HCT116 (cell line): ENCODE results near the gene MZT2B. TPM values are rescaled to one million over a fixed set of nuclear protein-coding genes. Genes with fewer than 3 reads are reported as not detected.
"Not testable (repeated sequence)": the region's sequence is repeated elsewhere in the genome, so short reads cannot be mapped to it uniquely, and the experiment has no call there.

Experiments
- ATAC-seq: fragments of 200-7000 bp; cut with Tn5 transposase; 2 replicates; pipeline ENCODE4 v1.9.1; 2020; ENCODE audit warnings: mild to moderate bottlenecking, moderate library complexity
- BruUV-seq: library from RNA; stranded (reverse); fragments of 400-500 nt; replicated peaks from 2 replicates; lab custom pipeline; 2021; lab: Mats Ljungman, UMichigan
- CTCF ChIA-PET: fragments of 300-600 bp; sonication (Branson Sonifier 250); formaldehyde crosslinking; loops from one replicate; lab custom pipeline; 2021; ENCODE audit warnings: antibody characterized with exemption; lab: Charles Lee
- POLR2A ChIA-PET: fragments of 300-600, 350-600 bp; sonication (Branson Sonifier 250); formaldehyde crosslinking; loops from one replicate; lab custom pipeline; 2021; ENCODE audit warnings: antibody characterized with exemption; lab: Charles Lee
- RAD21 ChIA-PET, 2 experiments: fragments of 300-600 bp; sonication (Branson Sonifier 250); formaldehyde crosslinking; loops; one replicate each; lab custom pipeline; 2023; ENCODE audit warnings: low total read pairs in 2 of 2; ENCODE audit not compliant: uncharacterized antibody in 2 of 2, unreplicated experiment in 2 of 2, low non-redundant PET in 1 of 2; lab: Charles Lee
- DNase-seq: peaks from one replicate; pipeline ENCODE4 v3.0.0-alpha.2; 2010; ENCODE audit warnings: low read depth, low spot score
- H2AFZ ChIP-seq: fragments of 200-600 bp; shearing (Covaris generic), sonication (generic); 2 replicates; pipeline ENCODE4 v1.6.1; 2017; ENCODE audit warnings: low read depth, mixed run types, mixed read lengths, antibody characterized with exemption, low read length; ENCODE audit not compliant: poor library complexity, severe bottlenecking
- H3K27ac ChIP-seq: 2 replicates; pipeline ENCODE4 v1.5.1; 2012; ENCODE audit warnings: low read depth, low read length
- H3K27me3 ChIP-seq: fragments of 200-600 bp; sonication (generic); 2 replicates; pipeline ENCODE4 v1.6.1; 2016; ENCODE audit warnings: mixed run types, low read length, mixed read lengths; ENCODE audit not compliant: insufficient read depth
- H3K36me3 ChIP-seq, 2 experiments: fragments of 200-500 bp in 1 of 2; fragments of 200-600 bp in 1 of 2; sonication (Bioruptor generic) in 1 of 2; sonication (generic) in 1 of 2; 2 replicates each; pipeline versions ENCODE4 v1.5.1 to v1.6.1; 2014 to 2016; ENCODE audit warnings: low read length in 2 of 2, inconsistent platforms in 1 of 2, mixed read lengths in 1 of 2, mixed run types in 1 of 2; ENCODE audit not compliant: insufficient read depth in 2 of 2, control insufficient read depth in 1 of 2
- H3K4me1 ChIP-seq, 2 experiments: fragments of 200-600 bp in 1 of 2; sonication (generic) in 1 of 2; 2 replicates each; pipeline versions ENCODE4 v1.5.1 to v1.6.1; 2012 to 2017; ENCODE audit warnings: low read length in 2 of 2, inconsistent platforms in 1 of 2, mild to moderate bottlenecking in 1 of 2, mixed read lengths in 1 of 2, mixed run types in 1 of 2, moderate library complexity in 1 of 2; ENCODE audit not compliant: insufficient read depth in 2 of 2, control insufficient read depth in 1 of 2
- H3K4me2 ChIP-seq: fragments of 200-600 bp; sonication (generic); 2 replicates; pipeline ENCODE4 v1.6.1; 2017; ENCODE audit warnings: mixed run types, low read length, mixed read lengths
- H3K4me3 ChIP-seq, 2 experiments: fragments of 200-600 bp in 1 of 2; sonication (generic) in 1 of 2; replicated peaks in 1 of 2; 2 replicates each; pipeline ENCODE4 v1.5.1; 2011 to 2016; ENCODE audit warnings: low read length in 2 of 2, control low read depth in 1 of 2, low read depth in 1 of 2, mild to moderate bottlenecking in 1 of 2, mixed read lengths in 1 of 2, mixed run types in 1 of 2
- H3K79me2 ChIP-seq: fragments of 200-600 bp; sonication (generic); 2 replicates; pipeline ENCODE4 v1.6.1; 2017; ENCODE audit warnings: mild to moderate bottlenecking, mixed run types, low read length, moderate library complexity, mixed read lengths; ENCODE audit not compliant: insufficient read depth
- H3K9ac ChIP-seq: fragments of 200-600 bp; sonication (generic); 2 replicates; pipeline ENCODE4 v1.6.1; 2016; ENCODE audit warnings: low read length, mixed read lengths
- H3K9me2 ChIP-seq: fragments of 200-600 bp; sonication (generic), shearing (Covaris generic); 2 replicates; pipeline ENCODE4 v1.6.1; 2017; ENCODE audit warnings: mixed run types, mild to moderate bottlenecking, moderate library complexity; ENCODE audit not compliant: insufficient read depth
- H3K9me3 ChIP-seq, 2 experiments: fragments of 200-500 bp in 1 of 2; fragments of 200-600 bp in 1 of 2; sonication (Bioruptor generic) in 1 of 2; sonication (generic) in 1 of 2; 2 replicates each; pipeline ENCODE4 v1.6.1; 2014 to 2017; ENCODE audit warnings: low read length in 2 of 2, mixed read lengths in 2 of 2, inconsistent platforms in 1 of 2, low read depth in 1 of 2, mild to moderate bottlenecking in 1 of 2, mixed run types in 1 of 2, moderate library complexity in 1 of 2; ENCODE audit not compliant: control insufficient read depth in 1 of 2, insufficient read depth in 1 of 2
- H4K20me1 ChIP-seq: fragments of 200-600 bp; sonication (generic), shearing (Covaris generic); 2 replicates; pipeline ENCODE4 v1.6.1; 2017; ENCODE audit warnings: mixed run types, mild to moderate bottlenecking, moderate library complexity; ENCODE audit not compliant: insufficient read depth
- intact Hi-C: fragments of 100-400 bp; cut with micrococcal nuclease; formaldehyde crosslinking; loops from 2 replicates; pipeline ENCODE4 v1.10.0; 2022
- total RNA-seq: library from RNA; stranded (reverse); gene quantifications from one replicate; pipeline ENCODE4 v1.2.1, GENCODE V29; 2021; ENCODE audit not compliant: unreplicated experiment

The MZT2B gene
- total RNA-seq, 1 experiment from 2014 or later: 334 TPM

DNA sequence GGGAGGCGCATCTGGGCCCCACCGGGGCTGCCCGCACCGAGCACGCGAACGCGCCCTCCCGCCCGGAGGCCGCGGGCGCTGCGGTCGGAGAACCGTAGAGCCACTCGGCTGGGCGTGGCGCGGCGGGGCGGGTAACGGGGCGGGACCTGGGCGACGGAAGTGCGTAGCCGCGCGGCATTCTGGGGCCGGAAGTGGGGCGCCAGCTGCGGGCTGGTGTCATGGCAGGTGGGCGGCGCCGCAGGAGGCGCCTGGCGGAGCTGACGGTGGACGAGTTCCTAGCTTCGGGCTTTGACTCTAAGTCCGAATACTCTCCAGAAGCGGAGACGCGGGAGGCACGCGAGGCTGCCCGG lies 47.1 kb downstream of the MZT2B start:
- RAD21 ChIA-PET, H3K36me3 ChIP-seq, POLR2A ChIA-PET, H2AFZ ChIP-seq, H3K79me2 ChIP-seq, H3K9me3 ChIP-seq, H3K4me2 ChIP-seq, BruUV-seq, H4K20me1 ChIP-seq, H3K4me3 ChIP-seq, DNase-seq, H3K27ac ChIP-seq, H3K9ac ChIP-seq, H3K27me3 ChIP-seq, H3K9me2 ChIP-seq, H3K4me1 ChIP-seq, intact Hi-C loops, CTCF ChIA-PET: not testable (repeated sequence)
- 0 out of 2 replicates have a peak, but pooled peaks have one; percentile 30 for ATAC-seq

DNA sequence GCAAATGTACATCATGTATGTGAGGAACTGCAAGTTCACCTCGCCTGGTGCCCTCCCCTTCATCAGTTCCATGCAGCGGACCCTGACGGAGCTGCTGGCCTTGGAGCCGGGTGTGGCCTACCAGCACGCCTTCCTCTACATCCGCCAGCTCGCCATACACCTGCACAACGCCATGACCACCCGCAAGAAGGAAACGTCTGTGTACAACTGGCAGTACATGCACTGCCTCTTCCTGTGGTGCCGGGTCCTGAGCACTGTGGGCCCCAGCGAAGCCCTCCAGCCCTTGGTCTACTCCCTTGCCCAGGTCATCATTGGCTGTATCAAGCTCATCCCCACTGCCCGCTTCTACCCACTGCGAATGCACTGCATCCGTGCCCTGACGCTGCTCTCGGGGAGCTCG lies 48.3 kb downstream of the MZT2B start:
- BruUV-seq, H4K20me1 ChIP-seq, RAD21 ChIA-PET, POLR2A ChIA-PET, H3K4me2 ChIP-seq, H3K79me2 ChIP-seq, ATAC-seq, H3K36me3 ChIP-seq, H2AFZ ChIP-seq, intact Hi-C loops, H3K27ac ChIP-seq, H3K9me3 ChIP-seq, DNase-seq, H3K9ac ChIP-seq, H3K9me2 ChIP-seq, H3K4me1 ChIP-seq, H3K4me3 ChIP-seq, CTCF ChIA-PET, H3K27me3 ChIP-seq: not testable (repeated sequence)

DNA sequence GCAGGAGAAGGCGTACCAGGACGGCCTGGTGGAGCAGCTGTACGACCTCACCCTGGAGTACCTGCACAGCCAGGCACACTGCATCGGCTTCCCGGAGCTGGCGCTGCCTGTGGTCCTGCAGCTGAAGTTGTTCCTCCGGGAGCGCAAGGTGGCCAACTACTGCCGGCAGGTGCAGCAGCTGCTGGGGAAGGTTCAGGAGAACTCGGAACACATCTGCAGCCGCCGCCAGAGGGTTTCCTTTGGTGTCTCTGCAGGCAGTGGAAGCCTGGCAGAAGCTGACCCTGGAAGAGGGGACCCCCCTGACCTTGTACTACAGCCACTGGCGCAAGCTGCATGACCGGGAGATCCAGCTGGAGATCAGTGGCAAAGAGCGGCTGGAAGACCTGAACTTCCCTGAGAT lies 48.8 kb downstream of the MZT2B start:
- H3K9ac ChIP-seq, H3K36me3 ChIP-seq, CTCF ChIA-PET, H3K9me3 ChIP-seq, H3K4me2 ChIP-seq, BruUV-seq, intact Hi-C loops, H3K4me1 ChIP-seq, POLR2A ChIA-PET, H3K9me2 ChIP-seq, H3K4me3 ChIP-seq, RAD21 ChIA-PET, H3K27ac ChIP-seq, DNase-seq, H3K79me2 ChIP-seq, ATAC-seq, H3K27me3 ChIP-seq, H2AFZ ChIP-seq, H4K20me1 ChIP-seq: not testable (repeated sequence)
